TTC549 (cell line): ENCODE measurements around the gene IL6R.
"Not testable (repeated sequence)": the region's sequence is repeated elsewhere in the genome, so short reads cannot be mapped to it uniquely, and the experiment has no call there.

Experiments
- FAIRE-seq: peaks from 2 replicates; lab custom pipeline; 2012; peaks lifted over from hg19 to GRCh38; lab: Jason Lieb, UNC

The IL6R gene

DNA sequence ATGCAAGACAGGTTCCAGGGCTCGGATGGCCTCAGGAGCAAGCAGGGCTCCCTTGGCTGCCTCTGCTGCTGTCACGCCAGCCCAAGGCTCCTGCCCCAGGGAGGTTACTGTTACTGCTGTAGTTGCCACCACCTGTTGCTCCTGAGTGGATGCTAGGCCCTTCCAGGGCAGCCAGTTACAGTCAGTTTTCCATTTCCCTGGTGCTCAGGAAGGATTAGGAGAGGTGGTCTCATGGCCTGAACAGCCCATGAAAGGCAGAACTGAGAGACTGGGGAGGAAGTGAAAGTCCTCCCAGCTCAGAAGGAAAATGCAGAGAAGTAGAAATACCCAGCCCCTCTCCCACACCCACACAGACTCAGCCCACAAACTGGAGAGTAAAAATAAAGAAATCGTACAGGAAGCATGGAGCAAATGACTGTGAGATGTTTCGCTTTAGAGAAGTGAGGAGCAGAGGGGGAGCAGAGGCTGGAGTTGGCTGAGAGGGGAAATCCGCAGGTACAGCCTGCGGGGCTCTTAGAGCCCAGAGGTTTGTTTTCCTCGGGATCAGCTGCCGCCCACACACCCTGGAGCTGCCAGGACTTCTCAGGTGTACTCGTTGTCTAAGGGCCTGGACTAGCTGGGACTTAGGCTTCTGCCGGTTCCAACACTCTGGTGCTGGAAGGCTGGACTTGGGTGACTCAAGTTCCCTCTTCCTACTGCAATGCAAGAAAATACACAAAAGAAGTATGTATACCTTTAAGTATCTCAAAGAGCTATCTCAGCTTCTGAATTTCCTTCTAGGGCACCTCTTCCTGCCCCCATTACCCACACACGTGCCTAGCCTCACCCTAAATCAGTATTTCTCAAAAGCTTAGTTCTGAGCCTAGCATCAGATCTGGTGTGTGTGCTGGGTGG is 2.3 kb downstream of the IL6R start:
- no peak for FAIRE-seq

- FAIRE-seq = no peak
Measured at GRCh38 chr1:154408174-154408777, 3.1 kb downstream of the IL6R start.

GRCh38 chr1:154410185-154410827 is 5.2 kb downstream of the IL6R start:
- FAIRE-seq = no peak

DNA sequence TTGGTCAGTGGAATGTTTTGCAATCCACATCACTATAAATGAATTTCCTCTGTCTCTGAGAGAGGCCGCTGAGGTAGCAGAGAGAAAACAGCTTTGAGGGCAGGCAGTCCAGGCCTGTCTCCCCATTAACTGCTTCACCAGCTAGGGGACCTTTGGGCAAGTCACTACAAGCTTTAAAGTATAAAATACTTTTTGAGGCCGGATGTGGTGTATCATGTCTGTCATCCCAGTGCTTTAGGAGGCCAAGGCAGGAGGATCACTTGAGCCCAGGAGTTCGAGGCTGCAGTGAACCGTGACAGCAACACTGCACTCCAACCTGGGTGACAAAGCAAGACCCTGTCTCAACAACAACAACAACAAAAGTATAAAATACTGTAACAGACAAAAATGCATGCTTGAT is 6.4 kb downstream of the IL6R start:
- no peak for FAIRE-seq

DNA sequence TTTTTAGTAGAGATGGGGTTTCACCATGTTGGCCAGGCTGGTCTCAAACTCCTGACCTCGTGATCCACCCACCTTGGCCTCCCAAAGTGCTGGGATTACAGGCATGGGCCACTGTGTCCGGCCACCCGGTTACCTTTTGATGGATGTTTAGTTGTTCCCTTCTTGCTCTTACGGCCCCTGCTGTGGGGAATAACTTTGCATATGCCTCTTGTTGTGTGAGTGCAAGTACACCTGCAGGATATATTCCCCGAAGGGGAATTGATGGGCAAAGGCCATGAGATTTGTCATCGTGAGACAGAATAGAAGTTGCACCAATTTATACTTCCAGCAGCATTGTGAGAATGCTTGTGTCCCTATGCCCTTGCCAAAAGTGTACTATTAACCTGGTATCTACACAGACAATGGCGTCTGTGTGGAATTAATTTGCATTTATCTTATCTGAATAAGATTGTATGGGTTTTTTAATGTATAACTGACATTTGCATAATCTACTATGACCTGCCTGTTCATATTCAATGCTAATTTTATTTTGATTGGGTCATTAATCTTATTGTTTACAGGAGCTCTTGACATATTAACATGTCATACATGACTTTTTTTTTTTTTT is 8.1 kb downstream of the IL6R start:
- no peak for FAIRE-seq

DNA sequence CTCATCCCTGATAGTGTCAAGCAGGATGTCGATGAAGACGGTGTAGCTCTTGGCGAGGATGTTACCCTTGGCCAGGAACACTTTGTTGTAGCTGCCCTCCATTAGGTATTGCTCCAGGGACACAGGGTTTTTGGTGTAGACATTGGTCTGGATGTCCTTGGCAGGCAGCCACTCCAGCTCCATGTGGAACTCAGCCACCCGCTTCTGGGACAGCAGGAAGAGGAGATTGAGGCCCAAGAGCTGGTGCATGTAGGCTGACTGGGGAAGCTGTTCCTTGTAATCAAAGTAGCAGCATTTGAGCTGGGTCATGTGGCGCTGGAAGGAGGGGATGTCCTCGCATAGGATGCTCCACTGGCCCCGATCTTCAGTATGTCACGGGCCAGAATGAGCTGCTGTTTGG is 9.5 kb downstream of the IL6R start:
- no peak for FAIRE-seq

- no peak for FAIRE-seq
Measured at GRCh38 chr1:154416471-154417337, 11.6 kb downstream of the IL6R start.

DNA sequence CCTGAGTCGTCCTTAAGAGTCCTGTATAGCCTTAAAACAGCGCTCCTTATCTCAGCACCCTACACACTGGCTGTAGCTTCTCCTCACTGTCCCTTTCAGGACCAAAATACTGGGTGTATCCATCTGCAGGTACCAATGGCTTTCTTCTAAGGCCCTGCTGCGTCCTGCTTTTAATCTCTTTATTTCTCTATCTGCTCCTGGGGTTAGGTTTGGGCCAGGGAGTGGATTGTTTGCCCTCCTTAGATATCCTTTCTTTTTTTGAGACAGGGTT is 12.1 kb downstream of the IL6R start:
- no peak for FAIRE-seq

DNA sequence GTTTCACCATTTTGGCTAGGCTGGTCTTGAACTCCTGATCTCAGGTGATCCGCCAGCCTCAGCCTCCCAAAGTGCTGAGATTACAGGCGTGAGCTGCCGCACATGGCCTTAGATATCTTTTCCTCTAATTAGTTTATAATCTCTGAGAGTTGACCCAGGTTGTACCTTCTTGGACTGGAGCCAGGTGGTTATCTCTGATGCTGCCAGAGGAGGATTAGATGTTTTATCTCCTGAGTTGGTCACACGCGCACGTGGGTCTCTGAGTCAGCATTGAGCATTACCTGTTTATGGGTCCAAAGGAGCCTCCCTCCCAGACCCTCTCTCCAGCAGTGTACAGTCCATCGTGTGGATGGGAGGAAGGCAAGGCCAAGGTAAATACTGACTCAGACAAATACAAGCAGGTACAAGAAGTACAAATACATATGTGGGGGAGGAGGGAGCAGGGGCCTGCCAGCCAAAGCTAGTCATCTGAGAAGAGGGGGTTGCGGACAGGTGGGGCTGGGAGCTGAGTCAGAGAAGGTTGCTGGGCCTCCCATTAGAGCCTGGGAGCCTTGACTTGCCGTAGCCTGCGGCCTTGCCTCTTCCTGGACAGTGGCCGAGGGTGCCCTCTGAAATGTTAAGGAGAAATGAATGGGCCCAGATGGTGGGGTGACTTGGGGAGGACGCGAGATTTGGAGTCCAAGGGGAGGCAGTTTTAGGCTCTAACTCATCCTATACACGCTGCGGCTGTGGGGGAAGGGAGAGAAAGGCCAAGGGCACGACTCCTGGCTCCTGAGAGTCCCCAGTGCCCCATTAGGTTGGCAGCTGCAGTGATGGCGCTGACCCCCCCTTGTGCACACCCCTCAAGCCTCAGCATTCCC is 13.1 kb downstream of the IL6R start:
- FAIRE-seq = no peak

DNA sequence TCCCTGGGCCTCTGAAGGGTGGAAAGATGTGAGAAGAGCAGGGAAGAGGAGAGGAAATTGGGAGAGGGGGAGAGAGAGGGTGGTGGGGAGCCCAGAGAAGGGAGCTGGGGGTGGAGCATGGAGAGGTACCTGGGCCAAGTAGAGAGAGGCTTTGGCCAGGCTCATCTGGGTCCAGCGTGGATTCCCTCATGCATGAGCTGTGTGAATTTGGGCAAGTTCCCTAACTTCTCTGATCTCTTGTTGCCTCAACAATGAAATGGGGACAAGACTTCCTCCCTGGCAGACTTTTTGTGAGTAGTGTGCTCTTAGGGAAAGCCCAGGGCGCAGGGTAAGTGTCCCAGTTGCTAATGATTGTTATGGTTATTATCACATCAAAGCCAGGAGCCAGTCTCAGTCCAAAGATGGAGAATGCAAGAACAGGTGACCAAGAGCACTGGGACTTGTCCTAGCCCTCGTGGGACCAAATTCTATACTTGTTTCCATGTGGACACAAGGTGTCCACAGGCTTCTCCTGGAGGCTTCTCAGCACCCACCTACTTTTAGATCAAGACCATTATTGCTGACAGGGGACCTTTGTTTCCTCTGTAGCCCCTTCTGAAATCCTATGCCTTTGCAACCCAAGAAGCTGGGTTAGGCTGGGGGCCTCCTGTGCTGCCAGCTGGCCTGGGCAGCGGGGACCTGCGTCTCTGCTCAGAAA is 13.9 kb downstream of the IL6R start:
- no peak for FAIRE-seq

DNA sequence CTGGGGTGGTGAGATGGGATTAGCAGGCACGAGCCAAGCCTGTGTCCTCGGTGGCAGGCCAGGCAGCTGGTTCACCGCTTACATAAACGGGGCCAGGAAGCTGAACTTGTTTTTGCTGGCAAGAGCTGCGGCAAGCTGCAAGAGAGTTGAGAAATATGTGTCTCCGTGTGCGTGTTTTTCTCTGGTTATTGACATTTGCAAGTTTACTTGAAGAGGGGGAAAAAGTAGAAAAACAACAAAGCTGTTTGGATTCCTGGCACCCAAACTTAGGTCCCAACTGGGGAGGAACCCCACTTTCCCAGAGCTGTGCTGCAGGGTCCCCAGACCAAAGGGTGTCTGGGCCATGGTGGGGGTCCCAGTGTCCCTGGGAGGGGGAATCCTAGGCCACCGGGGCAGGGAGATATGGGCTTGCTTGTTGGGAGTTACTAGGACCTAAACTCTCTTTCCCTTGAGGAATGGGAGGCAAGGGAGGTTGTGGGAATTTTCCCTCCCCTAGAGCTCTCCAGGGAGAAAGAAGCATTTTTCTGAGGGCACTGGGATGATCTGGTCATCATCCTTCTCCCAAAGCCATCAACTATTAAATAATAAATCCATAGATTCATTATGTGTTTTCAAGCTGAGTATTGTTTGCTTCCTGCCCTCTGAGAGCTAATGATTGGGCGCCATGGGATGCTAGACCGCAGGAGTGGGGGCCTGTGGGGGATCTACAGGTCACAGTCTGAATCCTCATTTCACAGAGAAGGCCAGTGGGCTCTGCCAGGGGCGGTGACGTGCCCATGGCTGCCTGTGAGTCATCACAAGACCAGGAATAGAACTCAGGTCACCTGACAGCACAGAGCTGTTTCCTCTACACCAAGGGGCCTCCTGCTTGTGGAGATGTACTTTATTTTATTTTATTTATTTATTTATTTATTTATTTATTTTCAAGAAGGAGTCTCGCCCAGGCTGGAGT is 14.8 kb downstream of the IL6R start:
- FAIRE-seq = no peak

DNA sequence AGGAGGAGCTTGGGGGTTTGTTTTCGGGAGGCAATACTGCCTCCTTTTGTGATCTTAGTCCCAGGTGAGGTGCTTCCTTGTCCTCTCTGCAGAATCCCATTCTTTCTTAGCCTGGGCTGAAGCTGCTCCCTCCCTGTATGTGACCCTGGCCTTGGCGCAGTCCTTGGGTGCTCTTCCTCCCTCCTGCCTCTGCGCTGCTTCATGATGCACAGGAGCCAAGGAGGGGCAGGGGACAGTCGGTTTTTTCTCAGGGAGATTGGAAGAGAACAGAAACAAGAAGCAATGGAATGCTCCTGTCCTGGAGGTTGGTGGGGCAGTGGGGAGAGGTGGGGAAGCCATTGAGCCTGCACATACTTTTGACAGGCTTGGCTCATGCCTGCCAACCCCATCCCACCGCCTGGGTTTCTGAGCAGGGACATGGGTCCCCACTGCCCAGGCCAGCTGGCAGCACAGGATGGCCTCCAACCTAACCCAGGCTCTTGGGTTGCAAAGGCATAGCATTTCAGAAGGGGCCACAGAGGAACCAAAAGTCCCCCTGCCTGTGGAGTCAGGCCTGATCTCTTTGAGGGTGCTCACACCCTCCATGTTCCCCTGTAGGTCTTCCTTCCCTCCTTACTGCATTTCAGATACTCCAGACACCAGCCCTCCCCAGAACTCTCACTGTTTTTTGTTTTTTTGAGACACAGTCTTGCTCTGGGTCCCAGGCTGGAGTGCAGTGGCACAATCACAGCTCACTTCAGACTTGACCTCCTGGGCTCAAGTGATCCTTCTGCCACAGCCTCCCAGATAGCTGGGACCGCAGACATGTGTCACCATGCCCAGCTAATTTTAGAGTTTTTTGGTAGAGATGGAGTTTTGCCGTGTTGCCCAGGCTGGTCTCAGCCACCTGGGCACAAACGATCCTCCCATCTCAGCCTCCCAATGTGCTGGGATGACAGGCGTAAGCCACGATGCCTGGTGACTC is 16.1 kb downstream of the IL6R start:
- FAIRE-seq = no peak

DNA sequence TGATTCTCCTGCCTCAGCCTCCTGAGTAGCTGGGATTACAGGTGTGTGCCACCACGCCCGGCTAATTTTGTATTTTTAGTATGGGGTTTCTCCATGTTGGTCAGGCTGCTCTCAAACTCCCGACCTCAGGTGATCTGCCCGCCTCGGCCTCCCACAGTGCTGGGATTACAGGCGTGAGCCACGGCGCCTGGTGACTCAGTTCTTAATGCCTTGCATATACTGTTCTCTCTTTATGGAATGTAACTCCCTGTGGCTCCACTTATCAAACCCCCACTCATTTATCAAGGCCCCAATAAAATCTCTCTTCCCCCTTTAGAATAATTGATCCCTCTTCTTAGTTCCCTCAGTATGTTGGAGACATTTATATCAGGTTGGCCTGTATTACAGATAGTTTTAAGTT is 16.9 kb downstream of the IL6R start:
- not testable (repeated sequence) for FAIRE-seq

- no peak for FAIRE-seq
Measured at GRCh38 chr1:154422521-154422920, 17.4 kb downstream of the IL6R start.

- no peak for FAIRE-seq
Measured at GRCh38 chr1:154423304-154423987, 18.3 kb downstream of the IL6R start.

GRCh38 chr1:154423988-154424326 is 18.8 kb downstream of the IL6R start:
- FAIRE-seq = no peak

DNA sequence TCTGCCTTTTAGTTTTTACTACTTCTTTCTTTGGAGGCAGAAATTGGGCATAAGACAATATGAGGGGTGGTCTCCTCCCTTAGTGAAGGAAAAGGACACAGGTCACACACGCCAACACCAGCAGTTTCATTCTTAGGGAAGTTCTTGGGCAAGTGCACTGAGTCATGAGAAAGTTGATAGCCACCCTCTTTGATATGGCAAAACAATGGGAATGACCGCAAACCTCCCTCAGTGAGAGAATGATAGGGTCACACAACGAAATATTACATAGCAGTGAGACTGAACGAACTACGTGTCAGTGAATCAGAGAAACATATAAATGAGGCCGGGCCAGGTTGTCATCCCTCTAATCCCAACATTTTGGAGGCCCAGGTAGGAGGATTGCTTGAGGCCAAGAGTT is 20.0 kb downstream of the IL6R start:
- no peak for FAIRE-seq
